Keratinocyte (primary cell): ENCODE data around the gene PHOX2A. TPM values are rescaled to one million over a fixed set of nuclear protein-coding genes. Genes with fewer than 3 reads are reported as not detected.
A peak's percentile ranks its signal among the peaks of the same experiment; 100 is the strongest.

Experiments used
- DNase-seq: peaks from one replicate; pipeline ENCODE4 v3.0.0-alpha.2; 2011; ENCODE audit warnings: low read depth, missing footprints, low spot score
- FAIRE-seq: peaks from 2 replicates; lab custom pipeline; 2011; peaks lifted over from hg19 to GRCh38; lab: Jason Lieb, UNC
- H2AFZ ChIP-seq: 2 replicates; pipeline ENCODE4 v1.6.0; 2012; ENCODE audit warnings: low read length, control low read depth, inconsistent platforms; ENCODE audit not compliant: control insufficient read depth
- H3K27ac ChIP-seq: 2 replicates; pipeline ENCODE4 v1.5.1; 2011; ENCODE audit warnings: low read length; ENCODE audit not compliant: control insufficient read depth, insufficient read depth
- H3K27me3 ChIP-seq: 3 replicates; pipeline ENCODE4 v1.6.0; 2011; ENCODE audit warnings: low read length; ENCODE audit not compliant: control insufficient read depth, insufficient read depth; ENCODE audit errors: extremely low read depth
- H3K36me3 ChIP-seq, 2 experiments: 2 replicates in 1 of 2; 3 replicates in 1 of 2; pipeline ENCODE4 v1.5.1; 2011; ENCODE audit warnings: low read length in 2 of 2, mild to moderate bottlenecking in 1 of 2; ENCODE audit not compliant: control insufficient read depth in 2 of 2, insufficient read depth in 2 of 2; ENCODE audit errors: extremely low read depth in 1 of 2
- H3K4me1 ChIP-seq: 3 replicates; pipeline ENCODE4 v1.5.1; 2011; ENCODE audit warnings: low read length; ENCODE audit not compliant: control insufficient read depth, insufficient read depth; ENCODE audit errors: extremely low read depth
- H3K4me2 ChIP-seq: 3 replicates; pipeline ENCODE4 v1.6.0; 2011; ENCODE audit warnings: low read depth, low read length; ENCODE audit not compliant: control insufficient read depth, insufficient read depth; ENCODE audit errors: extremely low read depth
- H3K4me3 ChIP-seq, 3 experiments: fragments of 200-600 bp in 1 of 3; sonication (generic) in 1 of 3; 2 replicates in 2 of 3; 3 replicates in 1 of 3; pipeline ENCODE4 v1.5.1; 2011 to 2016; ENCODE audit warnings: low read length in 3 of 3, mild to moderate bottlenecking in 3 of 3, control low read depth in 2 of 3, inconsistent platforms in 1 of 3, low read depth in 1 of 3, mixed read lengths in 1 of 3, mixed run types in 1 of 3, moderate library complexity in 1 of 3; ENCODE audit not compliant: control insufficient read depth in 2 of 3, insufficient read depth in 2 of 3; ENCODE audit errors: extremely low read depth in 1 of 3
- H3K79me2 ChIP-seq: 2 replicates; pipeline ENCODE4 v1.6.0; 2012; ENCODE audit warnings: low read length; ENCODE audit not compliant: control insufficient read depth, insufficient read depth
- H3K9ac ChIP-seq: 3 replicates; pipeline ENCODE4 v1.6.0; 2011; ENCODE audit warnings: low read length; ENCODE audit not compliant: control insufficient read depth, insufficient read depth; ENCODE audit errors: extremely low read depth
- H3K9me1 ChIP-seq: 3 replicates; pipeline ENCODE4 v1.6.0; 2011; ENCODE audit warnings: low read length; ENCODE audit not compliant: control insufficient read depth, insufficient read depth; ENCODE audit errors: extremely low read depth
- H3K9me3 ChIP-seq: 2 replicates; pipeline ENCODE4 v1.5.1; 2012; ENCODE audit warnings: low read depth, low read length; ENCODE audit not compliant: control insufficient read depth
- H4K20me1 ChIP-seq: 3 replicates; pipeline ENCODE4 v1.6.0; 2011; ENCODE audit warnings: low read length; ENCODE audit not compliant: control insufficient read depth, insufficient read depth; ENCODE audit errors: extremely low read depth
- CTCF ChIP-seq, 3 experiments: IDR thresholded peaks in 1 of 3; conservative IDR thresholded peaks in 1 of 3; optimal IDR thresholded peaks in 1 of 3; 2 replicates in 2 of 3; 3 replicates in 1 of 3; pipeline versions ENCODE3 to v1.5.1; 2011; ENCODE audit warnings: low read length in 3 of 3, mild to moderate bottlenecking in 3 of 3, moderate library complexity in 2 of 3, control low read depth in 1 of 3, inconsistent platforms in 1 of 3; ENCODE audit not compliant: insufficient read depth in 2 of 3; ENCODE audit errors: extremely low read depth in 1 of 3
- EZH2 ChIP-seq: IDR thresholded peaks from one replicate; pipeline ENCODE4 v1.6.1; 2012; ENCODE audit warnings: inconsistent platforms, mild to moderate bottlenecking, low read length, moderate library complexity
- dilution Hi-C: fragments of 300-500 bp; cut with MboI; formaldehyde crosslinking; loops from one replicate; pipeline ENCODE4 v1.7.0; 2020; ENCODE audit warnings: low sequenced_read_pairs; ENCODE audit not compliant: extremely low pct_ligation_motif_present
- polyA plus RNA-seq, 5 experiments: library from polyadenylated mRNA; depleted of rRNA in 3 of 5; stranded (reverse) in 3 of 5; stranded (forward) in 1 of 5; unstranded in 1 of 5; fragments of >200 nt; gene quantifications; 1 replicate in 1 of 5; 2 replicates in 3 of 5; 3 replicates in 1 of 5; pipeline versions ENCODE4 v1.2.1 to v1.2.3, GENCODE V29; 2011 to 2012; ENCODE audit warnings: missing spikeins in 2 of 5, low read depth in 1 of 5, low replicate concordance in 1 of 5

Gene PHOX2A
- polyA plus RNA-seq, 1 donor (not counting 4 experiments of a cell fraction or from before 2014, with no cell fraction given) = not detected

- peaks cover 19% of the 10 kb centered on the region for H3K79me2 ChIP-seq
- dilution Hi-C loops = no loop called here
Measured at GRCh38 chr11:72222106-72222891, 21.7 kb downstream of the PHOX2A start.

GRCh38 chr11:72221386-72222075 lies 22.4 kb downstream of the PHOX2A start:
- Histone ChIP-seq H3K27ac (no peak overlapping the region), H3K9me3 (no peaks in the 10 kb centered on the region), H4K20me1 (no peaks in the 10 kb centered on the region), H3K9me1 (no peaks in the 10 kb centered on the region), H3K27me3 (peaks cover 11% of the 10 kb centered on the region), H3K4me3 (no peak overlapping the region), H3K4me2 (no peak overlapping the region), H3K9ac (no peak overlapping the region), H3K79me2 (peaks cover 18% of the 10 kb centered on the region), H2AFZ (no peak overlapping the region), H3K4me1 (peaks cover 10% of the 10 kb centered on the region), H3K36me3 (peaks cover 0 to 2% of the 10 kb centered on the region in 2 experiments)
- dilution Hi-C loops = no loop called here
- DNase-seq (no peak), FAIRE-seq (no peak)
- no peak for TF ChIP-seq EZH2
- TF ChIP-seq CTCF (optimal IDR thresholded peaks at IDR 0.05 in 1 of 3, IDR thresholded peaks at IDR 0.05 in 1 of 3, conservative IDR thresholded peaks at IDR 0.05 in 1 of 3; ENCODE audit: extremely low read depth in 1 of 3, insufficient read depth in 2 of 3, low read length in 3 of 3) = no peak

More at GRCh38 chr11:72222106-72222891, 21.7 kb downstream of the PHOX2A start:
- DNase-seq = no peak
- Histone ChIP-seq H3K9me1 (no peaks in the 10 kb centered on the region), H3K4me1 (peaks cover 10% of the 10 kb centered on the region), H3K4me3 (peak overlapping the region; percentile 72 to 86 (median 74)), H3K9me3 (no peaks in the 10 kb centered on the region), H4K20me1 (no peaks in the 10 kb centered on the region), H3K27me3 (peaks cover 11% of the 10 kb centered on the region), H3K9ac (peak overlapping the region; percentile 73), H3K27ac (peak overlapping the region; percentile 36), H3K4me2 (peak overlapping the region; percentile 95), H2AFZ (peak overlapping the region; percentile 83), H3K36me3 (peaks cover 0 to 4% of the 10 kb centered on the region in 2 experiments)
- TF ChIP-seq CTCF (optimal IDR thresholded peaks at IDR 0.05 in 1 of 3, IDR thresholded peaks at IDR 0.05 in 1 of 3, conservative IDR thresholded peaks at IDR 0.05 in 1 of 3; ENCODE audit: extremely low read depth in 1 of 3, insufficient read depth in 2 of 3, low read length in 3 of 3) (no peak), EZH2 (no peak)
- FAIRE-seq = no peak
